HG03097 (cell line): ENCODE results near the gene KDM1A.
A peak's percentile ranks its signal among the peaks of the same experiment; 100 is the strongest.
"Not testable (repeated sequence)": the region's sequence is repeated elsewhere in the genome, so short reads cannot be mapped to it uniquely, and the experiment has no call there.

Source experiments
- ATAC-seq: cut with Tn5 transposase; IDR thresholded peaks from one replicate; pipeline ENCODE4 v1.9.1; 2021; ENCODE audit not compliant: unreplicated experiment, low FRiP score

The KDM1A gene

DNA sequence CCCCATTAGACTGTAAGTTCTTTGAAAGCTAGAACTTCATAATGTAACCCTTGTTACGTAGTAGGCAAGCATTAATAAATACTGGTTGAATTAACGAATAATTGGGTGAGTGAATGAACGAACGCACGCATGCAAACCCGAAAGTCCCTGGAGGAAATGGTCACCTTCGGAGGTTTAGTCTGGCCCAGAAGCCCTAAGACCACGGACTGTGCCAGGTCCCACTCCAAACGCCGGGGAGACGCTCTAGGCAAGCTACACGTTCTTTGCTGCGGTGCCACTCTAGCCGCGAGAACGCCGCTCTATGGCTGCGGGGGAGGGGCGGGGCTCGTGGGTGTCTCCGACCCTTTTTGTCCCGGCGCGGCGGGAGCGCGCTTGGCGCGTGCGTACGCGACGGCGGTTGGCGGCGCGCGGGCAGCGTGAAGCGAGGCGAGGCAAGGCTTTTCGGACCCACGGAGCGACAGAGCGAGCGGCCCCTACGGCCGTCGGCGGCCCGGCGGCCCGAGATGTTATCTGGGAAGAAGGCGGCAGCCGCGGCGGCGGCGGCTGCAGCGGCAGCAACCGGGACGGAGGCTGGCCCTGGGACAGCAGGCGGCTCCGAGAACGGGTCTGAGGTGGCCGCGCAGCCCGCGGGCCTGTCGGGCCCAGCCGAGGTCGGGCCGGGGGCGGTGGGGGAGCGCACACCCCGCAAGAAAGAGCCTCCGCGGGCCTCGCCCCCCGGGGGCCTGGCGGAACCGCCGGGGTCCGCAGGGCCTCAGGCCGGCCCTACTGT, at the start of gene KDM1A:
KDM1A (plus strand) TSS at position 375 of the 769 bp plus-strand sequence; CDS start at position 504, 129 bp downstream.
- ATAC-seq = peak; percentile 94

- ATAC-seq = no peak
Observed at GRCh38 chr1:22970096-22970495, 49.2 kb upstream of the KDM1A start.

DNA sequence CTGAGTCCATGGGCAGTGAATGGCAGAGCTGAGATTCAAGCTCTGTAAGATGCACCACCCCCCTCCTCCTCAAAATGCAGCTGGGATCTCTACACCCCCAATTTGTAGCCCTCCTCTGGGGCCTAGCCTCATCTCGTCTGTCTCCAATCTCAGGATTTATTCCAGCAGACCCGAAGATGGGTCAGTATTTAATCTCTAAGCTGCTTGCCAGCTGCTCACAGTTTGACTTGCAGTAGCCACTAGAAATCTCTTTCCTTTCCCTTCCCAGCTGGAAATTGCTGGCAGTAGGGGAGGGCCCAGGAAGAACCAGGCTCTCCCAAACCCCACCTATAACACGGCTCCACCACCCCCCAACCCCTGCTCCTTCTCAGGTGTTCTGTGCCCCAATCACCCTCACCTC, 48.1 kb upstream of the KDM1A start:
- ATAC-seq = no peak

DNA sequence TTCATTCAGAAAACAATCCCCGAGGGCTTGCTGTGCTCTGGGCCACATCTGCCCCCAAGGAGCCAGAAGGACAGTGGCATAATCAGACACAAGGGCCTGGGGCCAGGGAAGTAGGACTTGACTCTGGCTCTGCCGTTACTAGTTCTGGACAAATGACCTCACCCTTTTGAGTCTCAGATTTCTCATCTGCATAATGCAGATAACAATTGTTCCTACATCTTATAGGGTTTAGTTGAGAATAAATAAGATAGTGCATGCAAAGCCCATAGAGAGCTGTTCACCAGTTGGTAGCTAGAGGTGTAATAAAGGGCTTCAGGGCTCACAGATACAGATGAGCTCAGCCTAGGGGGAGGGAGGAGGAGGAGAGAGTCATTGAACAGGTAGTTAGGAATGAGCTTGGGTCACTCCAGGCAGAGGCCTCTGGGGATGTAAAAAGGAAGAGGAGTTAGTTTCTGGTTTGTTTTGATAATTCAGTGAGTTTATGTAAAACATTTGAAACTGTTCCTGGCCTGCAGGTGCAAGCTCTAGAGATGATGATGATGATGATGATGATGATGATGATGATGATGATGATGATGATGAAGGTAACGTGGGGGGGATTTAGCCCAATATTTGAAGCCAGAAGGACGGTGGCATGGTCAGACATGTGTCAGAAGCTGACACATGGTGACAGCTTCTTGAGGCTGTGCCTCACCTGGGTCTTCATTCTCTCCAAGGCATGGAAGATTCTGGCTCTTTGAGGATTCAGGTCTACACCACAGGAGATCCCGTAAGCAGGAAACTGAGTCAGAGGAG, 47.5 kb upstream of the KDM1A start:
- no peak for ATAC-seq

DNA sequence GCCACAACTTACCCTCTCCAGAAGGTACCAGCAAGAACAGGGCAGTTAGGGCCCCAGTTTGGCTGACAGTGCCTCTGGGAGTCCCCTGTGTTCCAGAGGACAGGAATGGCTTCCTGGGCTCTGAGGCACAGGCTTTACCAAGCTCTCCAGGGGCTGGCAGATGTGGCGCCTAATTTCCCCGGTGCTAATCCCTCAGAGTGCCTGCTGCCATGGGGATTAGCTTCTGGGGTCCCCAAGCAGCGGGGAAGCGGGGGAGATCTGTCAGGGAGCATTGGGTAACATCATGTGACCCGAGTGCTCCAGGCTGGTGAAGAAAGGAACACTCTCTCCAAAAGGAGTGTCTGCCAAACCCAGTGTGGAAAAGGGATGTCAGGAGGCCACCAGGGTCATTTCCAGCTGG, 46.5 kb upstream of the KDM1A start, which contains the start of gene LACTBL1:
LACTBL1 (minus strand) TSS at position 107 of the 400 bp plus-strand sequence. CDS start 550 bp downstream, outside the sequence.
- ATAC-seq = no peak

DNA sequence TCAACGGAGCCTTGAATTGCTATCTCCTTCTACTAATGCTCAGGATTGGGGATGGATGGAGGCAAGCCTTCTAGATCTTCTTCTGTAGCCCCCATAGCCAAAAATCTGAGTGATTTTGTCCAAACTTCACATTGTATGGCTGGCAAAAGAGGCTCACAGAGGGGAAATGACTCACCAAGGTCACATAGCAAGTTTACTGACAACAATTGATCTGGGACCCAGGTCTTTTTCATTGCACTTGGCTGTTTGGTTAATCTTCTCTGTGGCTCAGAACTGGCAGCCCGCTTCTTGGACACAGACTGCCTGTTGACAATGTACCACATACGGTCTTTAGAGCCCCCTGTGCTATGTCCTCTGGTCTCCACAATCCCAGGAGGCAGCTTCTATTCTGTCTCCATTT, 43.6 kb upstream of the KDM1A start:
- ATAC-seq = no peak

DNA sequence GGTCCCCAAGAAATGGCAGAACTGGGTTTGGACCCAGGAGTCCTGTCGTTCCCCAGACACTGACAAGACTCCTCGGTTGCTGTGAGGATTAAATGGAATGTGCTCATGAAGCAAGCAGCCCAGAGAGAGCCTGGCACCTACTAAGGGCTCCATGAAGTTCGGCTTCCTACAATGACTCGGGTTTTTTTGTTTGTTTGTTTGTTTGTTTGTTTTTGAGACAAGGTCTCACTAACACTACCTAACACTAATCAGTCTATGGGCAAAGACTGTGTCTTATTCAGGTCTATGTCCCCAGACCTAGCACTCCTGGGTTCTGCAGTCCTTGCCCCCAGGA, 43.2 kb upstream of the KDM1A start:
- ATAC-seq = no peak

GRCh38 chr1:22976461-22977243, 42.6 kb upstream of the KDM1A start:
- ATAC-seq = no peak

DNA sequence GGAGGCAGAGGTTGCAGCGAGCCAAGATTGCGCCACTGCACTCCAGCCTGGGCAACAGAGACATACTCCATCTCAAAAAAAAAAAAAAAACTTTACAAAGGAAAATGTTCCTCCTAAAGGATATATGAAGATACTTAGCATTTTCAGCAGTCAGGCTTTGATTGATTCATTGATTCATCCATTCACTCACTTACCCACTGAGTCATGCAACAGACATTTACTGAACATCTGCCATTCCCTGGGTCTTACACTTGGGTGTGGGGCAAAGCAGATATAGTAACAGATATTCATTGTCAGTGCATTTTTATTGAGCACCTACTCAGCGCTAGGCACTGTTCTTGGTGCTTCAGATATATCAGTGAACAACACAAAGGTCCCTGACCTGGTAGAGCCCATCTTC, 41.0 kb upstream of the KDM1A start:
- ATAC-seq = no peak

GRCh38 chr1:22980471-22980790, 38.8 kb upstream of the KDM1A start:
- not testable (repeated sequence) for ATAC-seq

GRCh38 chr1:22983944-22984343, 35.3 kb upstream of the KDM1A start:
- no peak for ATAC-seq

- not testable (repeated sequence) for ATAC-seq
Observed at GRCh38 chr1:22992384-22992783, 26.9 kb upstream of the KDM1A start.

- not testable (repeated sequence) for ATAC-seq
Observed at GRCh38 chr1:22993220-22993795, 26.0 kb upstream of the KDM1A start.

- no peak for ATAC-seq
Observed at GRCh38 chr1:22995774-22996173, 23.5 kb upstream of the KDM1A start.

GRCh38 chr1:22997528-22997927, 21.7 kb upstream of the KDM1A start:
- not testable (repeated sequence) for ATAC-seq

DNA sequence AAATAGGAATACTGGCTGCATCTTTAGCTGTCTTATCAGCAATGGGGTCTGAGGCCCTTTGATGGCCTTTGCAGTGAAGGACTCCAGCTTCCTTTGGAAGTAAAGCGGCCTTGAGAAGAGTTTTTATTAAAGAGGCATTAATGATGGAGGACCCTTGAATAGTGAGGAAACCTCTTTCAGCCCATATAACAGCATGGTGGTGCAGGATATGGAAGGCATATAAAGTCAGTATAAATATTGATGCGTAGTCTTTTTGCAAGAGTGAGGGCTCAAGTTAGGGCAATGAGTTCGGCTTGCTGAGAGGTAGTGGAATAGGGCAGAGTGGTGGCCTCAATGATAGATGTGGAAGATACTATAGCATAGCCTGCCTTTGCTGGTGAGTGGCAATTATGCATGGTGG, 19.1 kb upstream of the KDM1A start:
- not testable (repeated sequence) for ATAC-seq

- not testable (repeated sequence) for ATAC-seq
Observed at GRCh38 chr1:23002218-23002617, 17.1 kb upstream of the KDM1A start.

GRCh38 chr1:23004112-23004511, 15.2 kb upstream of the KDM1A start:
- ATAC-seq = no peak

DNA sequence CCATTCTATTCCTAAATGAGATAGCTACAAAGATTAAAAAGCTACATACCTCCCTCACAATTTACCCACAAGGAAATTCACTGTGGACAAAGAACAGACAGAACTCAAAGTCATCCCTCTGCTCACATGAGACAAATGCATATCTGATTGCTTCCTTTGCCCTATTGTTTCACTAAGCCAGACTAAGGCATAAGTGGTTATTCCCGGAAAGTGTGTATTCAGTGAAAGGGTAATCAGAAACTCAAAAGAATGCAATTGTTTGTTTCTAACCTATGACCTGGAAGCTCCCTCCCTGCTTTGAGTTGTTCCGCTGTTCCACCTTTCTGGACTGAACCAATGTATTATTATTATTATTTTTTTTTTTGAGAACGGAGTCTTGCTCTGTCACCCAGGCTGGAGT, 14.5 kb upstream of the KDM1A start:
- not testable (repeated sequence) for ATAC-seq

DNA sequence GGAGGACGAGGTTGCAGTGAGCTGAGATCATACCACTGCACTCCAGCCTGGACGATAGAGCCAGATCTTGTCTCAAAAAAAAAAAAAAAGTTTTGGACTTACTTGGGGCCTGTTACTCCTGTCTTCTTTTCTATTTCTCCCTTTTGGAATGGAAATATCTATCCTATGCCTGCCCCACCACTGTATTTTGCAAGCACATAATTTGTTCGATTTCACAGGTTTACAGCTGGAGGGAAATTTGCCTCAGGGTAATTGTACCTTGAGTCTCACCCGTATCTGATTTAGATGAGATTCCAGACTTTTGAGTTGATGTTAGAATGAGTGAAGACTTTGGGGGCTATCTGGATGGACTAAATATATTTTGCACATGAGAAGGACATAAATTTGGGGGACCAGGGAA, 12.2 kb upstream of the KDM1A start:
- no peak for ATAC-seq

- no peak for ATAC-seq
Observed at GRCh38 chr1:23008901-23009300, 10.4 kb upstream of the KDM1A start.
